AML-193 (cell line): ENCODE results near the gene ADGRD1.
"Not testable (repeated sequence)": the region's sequence is repeated elsewhere in the genome, so short reads cannot be mapped to it uniquely, and the experiment has no call there.

Experiments used
- DNase-seq, 2 experiments: peaks; one replicate each; lab custom pipeline; 2025; lab: John Stamatoyannopoulos, UW

Gene ADGRD1

DNA sequence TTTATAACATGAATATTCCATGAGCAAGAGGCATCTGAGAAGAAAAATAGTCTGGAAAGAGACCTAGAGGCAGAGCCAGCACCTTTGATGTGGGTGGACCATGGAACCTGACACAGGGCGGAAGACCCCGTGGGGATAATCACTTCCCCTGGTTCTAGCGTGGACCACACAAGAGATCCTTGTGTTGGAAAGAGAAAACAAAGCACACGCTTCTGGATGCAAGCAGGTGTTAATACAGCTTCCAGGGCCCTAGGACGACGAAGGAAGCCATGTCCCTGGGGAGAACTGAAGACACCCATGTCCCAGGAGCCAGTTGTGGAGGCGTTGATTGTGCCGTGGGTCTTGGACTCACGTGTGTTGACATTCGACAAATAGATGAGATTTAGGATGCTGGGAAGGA is 102.9 kb downstream of the ADGRD1 start:
- DNase-seq = no peak

DNA sequence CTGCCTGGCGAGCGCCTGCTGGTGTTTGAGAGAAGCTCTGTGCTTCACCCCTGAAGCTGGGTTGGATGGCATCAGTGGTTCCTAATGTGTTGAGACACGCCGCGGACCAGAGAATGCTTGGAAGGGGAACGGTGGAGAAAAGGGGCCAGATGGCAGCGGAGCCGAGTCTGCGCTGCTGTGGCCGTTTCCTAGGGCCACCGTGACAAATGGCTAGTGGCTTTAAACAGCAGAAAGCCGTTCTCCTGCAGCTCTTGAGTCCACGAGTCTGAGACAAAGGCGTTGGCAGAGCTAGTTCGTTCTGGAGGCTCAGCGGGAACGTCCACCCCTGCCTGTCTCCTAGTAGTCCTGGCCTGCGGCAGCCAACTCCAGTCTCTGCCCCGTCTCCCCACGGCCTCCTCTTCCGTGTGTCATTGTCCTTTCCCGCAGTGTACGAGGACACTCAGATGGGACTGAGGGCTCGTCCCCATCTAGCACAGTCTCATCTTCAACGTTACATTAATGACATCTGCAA is 103.6 kb downstream of the ADGRD1 start:
- DNase-seq = no peak

- no peak for DNase-seq
These were observed 104.2 kb downstream of the ADGRD1 start for GRCh38 chr12:131057722-131058515.

DNA sequence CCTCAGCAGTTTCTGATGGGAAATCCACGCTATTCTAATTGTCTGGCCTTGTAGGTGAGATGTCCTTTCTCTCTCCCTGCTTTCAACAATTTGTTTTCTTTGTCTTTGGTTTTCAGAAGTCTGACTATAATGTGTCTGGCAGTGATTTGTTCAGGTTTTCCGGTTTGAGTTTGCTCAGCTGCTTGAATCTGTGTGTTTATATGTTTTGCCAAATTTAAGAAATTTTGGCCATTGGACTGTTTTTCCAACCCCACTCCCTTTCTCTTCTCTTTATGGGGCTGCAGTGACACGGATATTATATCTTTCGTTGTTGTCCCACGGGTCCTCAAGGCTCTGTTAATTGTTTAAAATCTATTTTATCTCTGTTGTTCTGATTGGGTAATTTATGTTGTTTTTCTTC is 105.0 kb downstream of the ADGRD1 start:
- DNase-seq = no peak

GRCh38 chr12:131060011-131060703 is 106.5 kb downstream of the ADGRD1 start:
- DNase-seq = no peak

GRCh38 chr12:131061041-131061806 is 107.5 kb downstream of the ADGRD1 start:
- no peak for DNase-seq

DNA sequence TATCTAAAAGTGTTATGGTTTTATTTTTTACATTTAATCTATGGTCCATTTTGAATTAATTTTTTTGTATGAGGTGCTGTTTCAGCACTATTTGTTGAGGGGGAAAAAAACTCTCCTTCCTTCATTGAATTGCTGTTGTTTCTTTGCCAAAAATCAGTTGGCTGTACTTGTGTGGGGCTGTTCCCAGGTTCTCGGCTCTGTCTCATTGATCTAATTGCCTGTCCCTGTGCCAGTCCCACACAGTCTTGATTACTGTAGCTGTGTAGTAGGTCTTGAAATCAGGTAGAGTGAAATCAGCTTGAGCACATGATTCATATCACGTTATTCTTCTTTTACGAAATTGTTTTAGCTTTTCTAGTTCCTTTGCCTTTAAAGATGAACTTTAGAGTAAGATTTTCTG is 109.7 kb downstream of the ADGRD1 start:
- DNase-seq = no peak

GRCh38 chr12:131063960-131064359 is 110.3 kb downstream of the ADGRD1 start:
- no peak for DNase-seq

DNA sequence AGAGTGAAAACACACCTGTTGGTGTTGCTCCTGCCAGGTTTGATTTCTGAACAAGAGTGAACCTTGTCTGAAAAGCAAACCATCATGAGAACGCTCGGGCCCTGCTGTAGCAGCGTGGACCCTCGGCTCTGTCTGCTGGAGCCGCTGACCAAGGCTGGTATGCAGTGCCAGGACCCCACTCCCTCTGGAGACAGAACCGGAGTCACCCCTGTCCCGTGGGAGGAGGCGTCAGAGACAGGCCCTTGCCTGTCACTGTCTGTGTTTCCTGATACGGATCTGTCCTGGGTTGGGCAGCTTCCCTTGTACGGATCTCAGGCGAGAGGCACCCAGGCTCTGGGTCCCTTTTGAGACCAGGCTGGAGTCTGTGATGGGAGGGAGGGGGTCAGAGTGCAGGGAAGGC is 111.6 kb downstream of the ADGRD1 start:
- DNase-seq = no peak

DNA sequence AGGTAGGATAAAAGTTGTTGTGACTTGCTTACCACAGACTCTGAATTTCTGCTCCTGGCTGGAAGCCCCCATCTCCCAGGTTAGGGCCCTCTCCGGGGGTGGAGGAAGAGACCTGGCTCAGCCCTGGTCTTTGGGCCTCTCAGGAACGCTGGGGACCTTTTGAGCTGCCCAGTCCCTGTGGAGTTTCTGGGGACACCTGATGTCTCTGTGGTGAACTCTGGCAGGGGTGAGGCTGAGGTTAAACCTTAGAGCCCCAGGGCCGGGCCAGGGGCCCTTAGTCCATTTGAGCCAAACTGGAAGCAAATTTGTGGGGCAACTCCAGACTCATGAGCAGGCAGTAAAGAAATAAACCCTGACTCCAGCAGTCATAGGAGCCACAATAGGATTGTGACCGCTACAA is 112.1 kb downstream of the ADGRD1 start:
- DNase-seq = no peak

DNA sequence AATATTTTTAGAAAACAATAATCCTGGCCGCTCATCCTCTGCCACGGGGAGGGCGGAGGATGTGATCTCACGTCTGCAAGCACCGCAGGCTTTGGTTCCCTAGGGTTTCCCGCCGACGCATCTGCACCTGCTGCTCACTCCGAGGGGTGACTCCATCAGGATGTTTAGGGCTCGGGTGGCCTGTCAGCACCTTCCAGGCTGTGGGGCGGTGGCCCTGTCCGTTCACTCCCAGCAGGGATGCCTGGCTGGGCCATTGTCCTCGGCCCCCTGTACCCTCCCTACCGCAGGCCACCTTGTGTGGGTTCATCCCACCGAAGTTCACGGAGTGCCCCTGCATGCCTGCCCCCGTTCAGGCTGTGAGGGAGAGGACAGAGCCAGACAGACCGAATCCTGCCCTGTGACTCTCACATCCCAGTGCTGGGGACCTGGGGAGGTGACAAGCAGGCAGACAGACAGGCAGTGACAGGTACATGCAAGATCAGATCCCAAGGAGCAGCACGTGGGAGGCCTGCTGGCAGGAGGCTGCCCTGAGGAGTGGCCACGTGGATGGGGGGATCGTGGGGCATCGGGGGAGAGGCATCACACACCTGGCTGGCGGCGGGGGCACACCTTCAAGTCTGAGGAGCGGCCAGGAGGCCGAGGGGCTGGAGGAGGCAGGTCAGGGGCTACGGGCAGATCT is 112.6 kb downstream of the ADGRD1 start:
- DNase-seq = no peak

GRCh38 chr12:131066886-131067490 is 113.3 kb downstream of the ADGRD1 start:
- DNase-seq = no peak

DNA sequence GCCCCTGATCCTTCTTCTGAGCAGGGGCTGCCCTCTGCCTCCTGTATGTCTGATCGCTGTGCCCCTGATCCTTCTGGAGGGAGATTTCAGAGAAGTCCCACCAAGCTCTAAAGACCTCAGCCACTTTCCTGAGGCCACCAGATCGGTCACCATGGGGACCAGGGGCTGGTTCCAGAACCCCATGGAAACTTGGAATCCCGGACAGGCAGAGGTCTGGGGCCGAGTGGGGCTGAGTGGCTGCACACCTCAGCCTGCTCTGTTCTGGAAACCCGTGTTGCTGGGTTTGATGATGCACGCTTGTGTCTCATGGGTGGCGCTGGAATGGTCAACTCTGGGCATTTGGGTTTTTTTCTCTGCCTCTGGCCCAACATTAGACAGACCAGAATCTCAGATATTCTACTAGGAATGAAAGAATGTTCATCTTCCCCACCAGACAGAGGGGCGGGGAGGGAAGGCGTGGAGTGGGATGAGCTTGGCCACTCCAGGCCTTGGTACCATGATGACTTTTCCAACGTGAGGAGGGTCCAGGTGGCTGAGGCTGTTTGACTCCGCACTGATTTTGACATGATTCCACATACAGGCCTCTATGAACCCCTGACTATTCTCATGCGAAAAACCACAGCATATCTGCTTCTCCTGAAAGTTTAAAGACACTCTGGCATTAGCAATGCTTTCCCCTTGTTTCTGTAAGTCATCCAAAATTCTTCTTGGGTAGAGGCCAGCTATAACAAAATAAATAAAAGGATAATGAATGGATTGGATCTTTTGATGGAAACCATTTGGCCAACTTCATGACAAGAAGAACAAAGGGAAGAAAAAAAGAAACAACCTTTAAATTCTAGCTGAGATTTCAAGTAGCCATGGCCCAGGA is 114.5 kb downstream of the ADGRD1 start:
- no peak for DNase-seq

DNA sequence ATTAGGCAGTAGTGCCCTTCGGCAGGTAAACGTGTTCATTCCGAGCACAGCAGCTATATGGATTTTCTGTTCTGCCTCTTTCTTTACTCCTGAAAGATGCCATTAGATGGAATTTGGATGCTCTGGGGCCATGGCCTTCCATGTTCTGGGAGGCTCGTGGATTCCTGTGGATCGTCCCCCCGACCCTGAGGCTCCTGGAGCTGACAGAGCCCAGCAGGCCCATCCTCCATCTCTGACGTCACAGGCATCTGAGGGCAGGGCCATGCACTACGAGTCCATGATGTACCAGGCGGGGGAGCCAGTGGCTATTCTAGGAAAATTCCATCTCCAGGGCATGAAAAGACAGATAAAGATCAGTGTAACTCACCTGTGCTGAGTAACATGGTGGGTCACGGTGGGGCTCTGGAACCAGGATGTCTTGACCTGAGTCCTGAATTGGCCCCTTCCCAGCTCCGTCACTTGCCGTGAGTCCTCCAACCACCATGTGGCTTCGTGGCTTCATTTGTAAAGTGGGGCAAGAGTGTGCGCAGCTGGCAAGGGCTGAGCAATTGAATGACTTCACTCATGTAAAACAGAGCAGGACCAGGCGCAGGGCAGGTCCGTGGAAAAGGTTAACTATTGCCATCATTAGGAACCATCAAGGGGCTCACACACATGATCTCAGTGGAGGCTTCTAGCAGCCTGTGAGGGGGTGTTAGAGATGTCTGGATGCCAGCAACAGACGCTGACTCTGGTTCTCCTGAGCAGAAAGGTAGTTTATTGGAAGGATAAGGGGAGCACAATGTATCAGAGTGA is 115.4 kb downstream of the ADGRD1 start:
- not testable (repeated sequence) for DNase-seq

DNA sequence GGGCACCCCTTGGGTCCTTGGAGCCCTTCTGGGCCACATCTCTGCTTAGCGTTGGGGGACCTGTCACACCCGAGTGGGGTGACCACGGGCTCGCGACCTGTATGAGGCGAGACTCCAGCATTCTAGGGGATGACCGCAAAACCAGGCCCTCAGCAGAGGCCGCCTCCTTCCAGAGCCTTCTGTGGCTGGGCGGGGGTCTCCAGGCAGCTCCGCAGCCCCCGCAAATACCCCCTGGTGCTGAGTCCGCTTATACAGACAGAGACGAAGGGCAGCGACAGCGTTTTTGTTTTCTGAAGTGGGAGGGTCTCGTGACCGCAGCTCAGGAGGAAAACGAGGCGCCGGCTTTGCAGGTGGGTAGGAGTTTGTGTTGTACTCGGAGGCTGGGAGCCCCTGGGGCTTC is 116.4 kb downstream of the ADGRD1 start:
- DNase-seq = not testable (repeated sequence)

- DNase-seq = not testable (repeated sequence)
These were observed 117.0 kb downstream of the ADGRD1 start for GRCh38 chr12:131070668-131071067.

- DNase-seq = not testable (repeated sequence)
These were observed 117.6 kb downstream of the ADGRD1 start for GRCh38 chr12:131071234-131071820.

GRCh38 chr12:131071950-131072349 is 118.2 kb downstream of the ADGRD1 start:
- not testable (repeated sequence) for DNase-seq
